HL-60 (cell line): Measurements from ENCODE around the gene REEP3.

ENCODE experiments used
- CTCF ChIP-seq: IDR thresholded peaks from one replicate; pipeline ENCODE4 v1.5.1; 2011; ENCODE audit warnings: low read length, control low read depth, inconsistent platforms; ENCODE audit not compliant: insufficient read depth
- POLR2AphosphoS5 ChIP-seq: IDR thresholded peaks from 2 replicates; pipeline ENCODE4 v1.6.1; 2012; ENCODE audit warnings: low read depth
- REST ChIP-seq: IDR thresholded peaks from 2 replicates; pipeline ENCODE4 v1.6.1; 2012; ENCODE audit warnings: low read depth; ENCODE audit not compliant: insufficient replicate concordance
- SPI1 ChIP-seq: IDR thresholded peaks from 2 replicates; pipeline ENCODE4 v1.6.1; 2012; ENCODE audit warnings: low read depth, mild to moderate bottlenecking, borderline replicate concordance

GRCh38 chr10:63477927-63478326 lies 43.3 kb upstream of the REEP3 start:
- TF ChIP-seq CTCF (no peak), POLR2AphosphoS5 (no peak), SPI1 (no peak), REST (no peak)
